HCT116 (cell line): ENCODE measurements around the gene CCDC3. TPM values are rescaled to one million over a fixed set of nuclear protein-coding genes. Genes with fewer than 3 reads are reported as not detected.

Source experiments
- ATAC-seq: fragments of 200-7000 bp; cut with Tn5 transposase; 2 replicates; pipeline ENCODE4 v1.9.1; 2020; ENCODE audit warnings: mild to moderate bottlenecking, moderate library complexity
- BruUV-seq: library from RNA; stranded (reverse); fragments of 400-500 nt; replicated peaks from 2 replicates; lab custom pipeline; 2021; lab: Mats Ljungman, UMichigan
- CTCF ChIA-PET: fragments of 300-600 bp; sonication (Branson Sonifier 250); formaldehyde crosslinking; loops from one replicate; lab custom pipeline; 2021; ENCODE audit warnings: antibody characterized with exemption; lab: Charles Lee
- POLR2A ChIA-PET: fragments of 300-600, 350-600 bp; sonication (Branson Sonifier 250); formaldehyde crosslinking; loops from one replicate; lab custom pipeline; 2021; ENCODE audit warnings: antibody characterized with exemption; lab: Charles Lee
- RAD21 ChIA-PET, 2 experiments: fragments of 300-600 bp; sonication (Branson Sonifier 250); formaldehyde crosslinking; loops; one replicate each; lab custom pipeline; 2023; ENCODE audit warnings: low total read pairs in 2 of 2; ENCODE audit not compliant: uncharacterized antibody in 2 of 2, unreplicated experiment in 2 of 2, low non-redundant PET in 1 of 2; lab: Charles Lee
- DNase-seq: peaks from one replicate; pipeline ENCODE4 v3.0.0-alpha.2; 2010; ENCODE audit warnings: low read depth, low spot score
- H2AFZ ChIP-seq: fragments of 200-600 bp; shearing (Covaris generic), sonication (generic); 2 replicates; pipeline ENCODE4 v1.6.1; 2017; ENCODE audit warnings: low read depth, mixed run types, mixed read lengths, antibody characterized with exemption, low read length; ENCODE audit not compliant: poor library complexity, severe bottlenecking
- H3K27ac ChIP-seq: 2 replicates; pipeline ENCODE4 v1.5.1; 2012; ENCODE audit warnings: low read depth, low read length
- H3K27me3 ChIP-seq: fragments of 200-600 bp; sonication (generic); 2 replicates; pipeline ENCODE4 v1.6.1; 2016; ENCODE audit warnings: mixed run types, low read length, mixed read lengths; ENCODE audit not compliant: insufficient read depth
- H3K36me3 ChIP-seq, 2 experiments: fragments of 200-500 bp in 1 of 2; fragments of 200-600 bp in 1 of 2; sonication (Bioruptor generic) in 1 of 2; sonication (generic) in 1 of 2; 2 replicates each; pipeline versions ENCODE4 v1.5.1 to v1.6.1; 2014 to 2016; ENCODE audit warnings: low read length in 2 of 2, inconsistent platforms in 1 of 2, mixed read lengths in 1 of 2, mixed run types in 1 of 2; ENCODE audit not compliant: insufficient read depth in 2 of 2, control insufficient read depth in 1 of 2
- H3K4me1 ChIP-seq, 2 experiments: fragments of 200-600 bp in 1 of 2; sonication (generic) in 1 of 2; 2 replicates each; pipeline versions ENCODE4 v1.5.1 to v1.6.1; 2012 to 2017; ENCODE audit warnings: low read length in 2 of 2, inconsistent platforms in 1 of 2, mild to moderate bottlenecking in 1 of 2, mixed read lengths in 1 of 2, mixed run types in 1 of 2, moderate library complexity in 1 of 2; ENCODE audit not compliant: insufficient read depth in 2 of 2, control insufficient read depth in 1 of 2
- H3K4me2 ChIP-seq: fragments of 200-600 bp; sonication (generic); 2 replicates; pipeline ENCODE4 v1.6.1; 2017; ENCODE audit warnings: mixed run types, low read length, mixed read lengths
- H3K4me3 ChIP-seq, 2 experiments: fragments of 200-600 bp in 1 of 2; sonication (generic) in 1 of 2; replicated peaks in 1 of 2; 2 replicates each; pipeline ENCODE4 v1.5.1; 2011 to 2016; ENCODE audit warnings: low read length in 2 of 2, control low read depth in 1 of 2, low read depth in 1 of 2, mild to moderate bottlenecking in 1 of 2, mixed read lengths in 1 of 2, mixed run types in 1 of 2
- H3K79me2 ChIP-seq: fragments of 200-600 bp; sonication (generic); 2 replicates; pipeline ENCODE4 v1.6.1; 2017; ENCODE audit warnings: mild to moderate bottlenecking, mixed run types, low read length, moderate library complexity, mixed read lengths; ENCODE audit not compliant: insufficient read depth
- H3K9ac ChIP-seq: fragments of 200-600 bp; sonication (generic); 2 replicates; pipeline ENCODE4 v1.6.1; 2016; ENCODE audit warnings: low read length, mixed read lengths
- H3K9me2 ChIP-seq: fragments of 200-600 bp; sonication (generic), shearing (Covaris generic); 2 replicates; pipeline ENCODE4 v1.6.1; 2017; ENCODE audit warnings: mixed run types, mild to moderate bottlenecking, moderate library complexity; ENCODE audit not compliant: insufficient read depth
- H3K9me3 ChIP-seq, 2 experiments: fragments of 200-500 bp in 1 of 2; fragments of 200-600 bp in 1 of 2; sonication (Bioruptor generic) in 1 of 2; sonication (generic) in 1 of 2; 2 replicates each; pipeline ENCODE4 v1.6.1; 2014 to 2017; ENCODE audit warnings: low read length in 2 of 2, mixed read lengths in 2 of 2, inconsistent platforms in 1 of 2, low read depth in 1 of 2, mild to moderate bottlenecking in 1 of 2, mixed run types in 1 of 2, moderate library complexity in 1 of 2; ENCODE audit not compliant: control insufficient read depth in 1 of 2, insufficient read depth in 1 of 2
- H4K20me1 ChIP-seq: fragments of 200-600 bp; sonication (generic), shearing (Covaris generic); 2 replicates; pipeline ENCODE4 v1.6.1; 2017; ENCODE audit warnings: mixed run types, mild to moderate bottlenecking, moderate library complexity; ENCODE audit not compliant: insufficient read depth
- ATF3 ChIP-seq: IDR thresholded peaks from 2 replicates; pipeline ENCODE4 v1.6.1; 2012
- CEBPB ChIP-seq: IDR thresholded peaks from 2 replicates; pipeline ENCODE4 v1.6.1; 2012; ENCODE audit warnings: low read depth
- CTCF ChIP-seq, 3 experiments: fragments of 200-600 bp in 1 of 3; sonication (generic) in 1 of 3; IDR thresholded peaks in 2 of 3; conservative IDR thresholded peaks in 1 of 3; 2 replicates each; pipeline ENCODE4 v1.5.1; 2012 to 2017; ENCODE audit warnings: low read depth in 2 of 3, low read length in 2 of 3, antibody characterized with exemption in 1 of 3, borderline replicate concordance in 1 of 3, control low read depth in 1 of 3, mild to moderate bottlenecking in 1 of 3, mixed read lengths in 1 of 3, mixed run types in 1 of 3, moderate library complexity in 1 of 3; ENCODE audit not compliant: insufficient read depth in 1 of 3
- EGR1 ChIP-seq: IDR thresholded peaks from 2 replicates; pipeline ENCODE4 v1.6.1; 2012; ENCODE audit warnings: low read depth
- EZH2 ChIP-seq: fragments of 200-600 bp; sonication (generic); IDR thresholded peaks from 2 replicates; pipeline ENCODE4 v1.6.1; 2017; ENCODE audit warnings: antibody characterized with exemption, mixed run types
- POLR2A ChIP-seq: IDR thresholded peaks from 2 replicates; pipeline ENCODE4 v1.7.0; 2011; ENCODE audit warnings: borderline replicate concordance; ENCODE audit not compliant: insufficient read depth, insufficient read length; ENCODE audit errors: extremely low read depth
- SP1 ChIP-seq: IDR thresholded peaks from 2 replicates; pipeline ENCODE4 v1.6.1; 2012; ENCODE audit warnings: low read depth
- SRF ChIP-seq: IDR thresholded peaks from 2 replicates; pipeline ENCODE4 v1.6.1; 2012; ENCODE audit warnings: low read depth
- TCF7L2 ChIP-seq: IDR thresholded peaks from 2 replicates; pipeline ENCODE4 v1.7.0; 2011; ENCODE audit warnings: borderline replicate concordance, inconsistent platforms; ENCODE audit not compliant: insufficient read depth, insufficient read length; ENCODE audit errors: extremely low read depth
- YY1 ChIP-seq: IDR thresholded peaks from 2 replicates; pipeline ENCODE4 v1.6.1; 2011; ENCODE audit warnings: low read length, low read depth, moderate library complexity, mild to moderate bottlenecking; ENCODE audit not compliant: insufficient replicate concordance; ENCODE audit errors: extremely low read depth
- ZBTB33 ChIP-seq: IDR thresholded peaks from 2 replicates; pipeline ENCODE4 v1.6.1; 2011; ENCODE audit warnings: mild to moderate bottlenecking, low read length, moderate library complexity; ENCODE audit not compliant: insufficient replicate concordance; ENCODE audit errors: extremely low read depth
- ZFX ChIP-seq: fragments of 450-650 bp; IDR thresholded peaks from 2 replicates; pipeline ENCODE4 v1.6.1; 2017
- ZNF274 ChIP-seq: fragments of 200-500 bp; sonication (Bioruptor generic); IDR thresholded peaks from 2 replicates; pipeline ENCODE4 v1.6.1; 2014; ENCODE audit warnings: mild to moderate bottlenecking, low read depth, low read length, inconsistent platforms
- intact Hi-C: fragments of 100-400 bp; cut with micrococcal nuclease; formaldehyde crosslinking; loops from 2 replicates; pipeline ENCODE4 v1.10.0; 2022
- total RNA-seq: library from RNA; stranded (reverse); gene quantifications from one replicate; pipeline ENCODE4 v1.2.1, GENCODE V29; 2021; ENCODE audit not compliant: unreplicated experiment
- TF ChIP-seq, protein P1 (sequence below): IDR thresholded peaks from 2 replicates; pipeline ENCODE4 v1.6.1; 2012

The CCDC3 gene
- total RNA-seq, 1 experiment from 2014 or later: 10.5 TPM

DNA sequence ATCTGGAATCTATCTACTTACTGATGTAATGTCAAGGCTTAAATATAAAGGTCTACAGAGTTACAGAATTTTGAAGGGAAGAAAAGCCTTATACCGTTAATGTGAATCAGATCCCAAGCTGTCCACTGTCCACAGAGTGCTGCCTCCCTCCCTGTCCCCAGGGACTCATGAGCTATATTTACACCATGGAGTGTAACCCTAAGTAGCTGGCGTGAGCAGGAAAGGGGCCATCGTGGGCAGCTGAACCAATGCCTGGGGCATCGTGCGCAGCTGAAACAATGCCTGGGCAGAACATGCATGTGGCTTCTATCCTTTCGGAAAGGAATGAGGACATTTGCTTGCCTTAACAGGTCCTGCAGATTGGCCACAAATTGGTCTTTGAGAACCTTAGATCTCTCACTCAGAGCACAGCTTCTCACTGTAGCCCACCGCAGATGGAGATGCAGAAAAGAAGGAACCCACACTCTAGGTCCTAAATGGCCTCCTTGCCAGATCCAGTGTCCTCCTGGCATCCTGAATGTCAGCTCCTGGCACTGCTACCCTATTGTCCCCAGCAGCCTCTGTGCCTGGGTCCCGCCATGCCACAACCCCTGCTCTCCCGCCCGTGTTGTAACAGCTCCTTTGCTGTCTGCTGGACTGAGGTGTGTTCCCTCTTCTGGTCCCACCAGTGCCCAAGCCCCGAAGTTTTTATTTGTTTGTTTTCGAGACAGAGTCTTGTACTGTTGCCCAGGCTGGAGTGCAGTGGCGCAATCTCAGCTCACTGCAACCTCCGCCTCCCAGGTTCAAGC, 30.3 kb downstream of the CCDC3 start (continued):
- TF ChIP-seq ZBTB33 (no peak), POLR2A (no peak), SP1 (no peak), ZFX (no peak)

DNA sequence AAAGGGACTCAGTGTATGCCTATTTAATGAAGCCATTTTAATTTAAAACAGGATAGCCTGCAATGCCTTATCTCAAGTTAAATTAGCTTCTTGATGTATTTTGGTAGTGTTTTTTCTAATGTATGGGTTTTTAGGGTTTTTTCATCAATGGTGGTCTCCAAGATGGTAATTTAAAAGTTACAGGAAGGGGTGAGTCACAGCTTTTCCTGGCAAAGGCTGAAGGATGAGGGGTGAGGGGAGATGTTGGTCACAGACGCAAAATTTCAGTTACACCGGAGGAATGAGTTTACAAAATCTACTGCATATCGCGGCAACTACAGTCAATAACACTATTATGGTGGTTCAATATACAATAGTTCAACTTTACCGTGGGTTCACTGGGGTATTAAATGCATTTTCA, 31.6 kb downstream of the CCDC3 start:
- Histone ChIP-seq H3K9me3 (no peaks in the 10 kb centered on the region), H3K79me2 (no peaks in the 10 kb centered on the region)
- no TSS peak for BruUV-seq

More for the DNA sequence above, 31.6 kb downstream of the CCDC3 start:
- no peak for TF ChIP-seq ZFX
- TF ChIP-seq SRF: no peak
- TF ChIP-seq ATF3: no peak
- TF ChIP-seq ZNF274: no peak
- no peak for TF ChIP-seq TCF7L2
- no peak for TF ChIP-seq EZH2
- TF ChIP-seq EGR1: no peak
- no peak for TF ChIP-seq ZBTB33
- TF ChIP-seq, protein P1, sequence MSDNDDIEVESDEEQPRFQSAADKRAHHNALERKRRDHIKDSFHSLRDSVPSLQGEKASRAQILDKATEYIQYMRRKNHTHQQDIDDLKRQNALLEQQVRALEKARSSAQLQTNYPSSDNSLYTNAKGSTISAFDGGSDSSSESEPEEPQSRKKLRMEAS: no peak
- no peak for TF ChIP-seq YY1
- no peak for TF ChIP-seq POLR2A
- no peak for TF ChIP-seq CTCF (IDR thresholded peaks at IDR 0.05 in 2 of 3, conservative IDR thresholded peaks at IDR 0.05 in 1 of 3; ENCODE audit: borderline replicate concordance in 1 of 3, insufficient read depth in 1 of 3, low read depth in 2 of 3, low read length in 2 of 3)
- TF ChIP-seq CEBPB: no peak
- Histone ChIP-seq H2AFZ (no peak overlapping the region), H3K9me2 (no peaks in the 10 kb centered on the region), H3K9ac (no peak overlapping the region), H3K4me3 (no peak overlapping the region), H4K20me1 (no peaks in the 10 kb centered on the region), H3K4me2 (no peak overlapping the region), H3K27me3 (no peaks in the 10 kb centered on the region), H3K4me1 (no peaks in the 10 kb centered on the region), H3K27ac (no peak overlapping the region), H3K36me3 (no peaks in the 10 kb centered on the region)
- DNase-seq (no peak), ATAC-seq (no peak)
- RAD21 ChIA-PET: no interaction called here
- CTCF ChIA-PET: interaction anchor here (1.5 kb wide), 1 partner anchor 19 kb away, joined by 4 read pairs; no protein-coding TSS in a partner anchor
- POLR2A ChIA-PET: no interaction called here
- intact Hi-C loops: no loop called here
